GM21619 (cell line): Measurements from ENCODE around the gene EIF6.
A peak's percentile ranks its signal among the peaks of the same experiment; 100 is the strongest.

ENCODE experiments used
- ATAC-seq: cut with Tn5 transposase; IDR thresholded peaks from one replicate; pipeline ENCODE4 v1.9.1; 2021; ENCODE audit not compliant: unreplicated experiment

The EIF6 gene

GRCh38 chr20:35295674-35296073 lies 11.1 kb upstream of the EIF6 start:
- ATAC-seq = no peak

- no peak for ATAC-seq
Measured at GRCh38 chr20:35295058-35295457, 10.5 kb upstream of the EIF6 start.

GRCh38 chr20:35294293-35294685 lies 9.7 kb upstream of the EIF6 start:
- no peak for ATAC-seq

- ATAC-seq = no peak
Measured at GRCh38 chr20:35293303-35294292, 9.0 kb upstream of the EIF6 start.

- ATAC-seq = no peak
Measured at GRCh38 chr20:35292504-35293285, 8.1 kb upstream of the EIF6 start.

GRCh38 chr20:35291654-35292503 lies 7.3 kb upstream of the EIF6 start, which contains the start of gene FAM83C:
TSS of gene FAM83C (minus strand) at chr20:35292425. CDS start at chr20:35292304, 121 bp downstream.
- no peak for ATAC-seq

- no peak for ATAC-seq
Measured at GRCh38 chr20:35290887-35291417, 6.4 kb upstream of the EIF6 start.

- ATAC-seq = no peak
Measured at GRCh38 chr20:35290186-35290886, 5.8 kb upstream of the EIF6 start.

GRCh38 chr20:35288325-35289060 lies 3.9 kb upstream of the EIF6 start:
- ATAC-seq = no peak

- ATAC-seq = no peak
Measured at GRCh38 chr20:35287509-35288324, 3.1 kb upstream of the EIF6 start.

GRCh38 chr20:35286899-35287508 lies 2.4 kb upstream of the EIF6 start:
- ATAC-seq = no peak

- no peak for ATAC-seq
Measured at GRCh38 chr20:35286077-35286898, 1.7 kb upstream of the EIF6 start.

GRCh38 chr20:35285806-35286076 lies 1.2 kb upstream of the EIF6 start:
- ATAC-seq = no peak

- ATAC-seq = peak; percentile 11
Measured at GRCh38 chr20:35284992-35285805, 627 bp upstream of the EIF6 start.

GRCh38 chr20:35283441-35284266 lies 918 bp downstream of the EIF6 start:
- no peak for ATAC-seq
